Lower leg skin (tissue), 3 donors: ENCODE measurements around the gene GDPD4.

Source experiments
- CTCF ChIP-seq, 3 donors: fragments of 450-650 bp; IDR thresholded peaks; one replicate each; pipeline ENCODE4 v1.5.1; 2016; ENCODE audit warnings: antibody characterized with exemption in 3 of 3, mild to moderate bottlenecking in 3 of 3, moderate library complexity in 2 of 3
- POLR2A ChIP-seq, 2 donors: fragments of 450-650 bp; IDR thresholded peaks; one replicate each; pipeline ENCODE4 v1.6.1; 2016 to 2017; ENCODE audit warnings: antibody characterized with exemption in 2 of 2, mild to moderate bottlenecking in 1 of 2, moderate library complexity in 1 of 2

GRCh38 chr11:77230878-77231605, 70.4 kb downstream of the GDPD4 start:
- TF ChIP-seq CTCF (IDR thresholded peaks at IDR 0.05) (no peak), POLR2A (IDR thresholded peaks at IDR 0.05) (no peak)
